Fibroblast of skin of right quadriceps (primary cell): ENCODE measurements around the gene WDFY4.

ENCODE experiments used
- DNase-seq: peaks from one replicate; pipeline ENCODE4 v3.0.0-alpha.2; 2013

Gene WDFY4

GRCh38 chr10:48958598-48959190 is 274.0 kb downstream of the WDFY4 start:
- DNase-seq, result no peak

- no peak for DNase-seq
Measured at GRCh38 chr10:48964038-48964437, 279.4 kb downstream of the WDFY4 start.

GRCh38 chr10:48965460-48965859 is 280.8 kb downstream of the WDFY4 start:
- DNase-seq, result no peak

DNA sequence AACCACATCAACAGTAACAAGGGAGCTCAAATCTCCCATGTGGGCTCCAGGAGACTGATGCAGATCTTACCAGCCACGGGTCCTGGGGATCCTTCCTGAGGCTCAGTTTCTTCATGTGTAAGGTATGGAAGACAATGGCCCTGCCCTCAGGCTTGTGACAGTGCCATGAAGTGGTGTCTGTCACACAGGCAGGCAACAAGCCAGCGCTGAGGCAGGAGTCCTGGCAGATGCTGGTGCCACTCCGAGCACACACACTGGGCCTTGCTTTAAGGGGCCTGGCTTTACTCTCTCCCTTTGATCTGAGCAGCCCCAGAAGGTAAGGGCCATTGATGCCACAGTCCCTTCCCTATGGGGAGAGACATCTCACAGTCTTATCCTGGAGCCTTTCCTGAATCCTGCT is 283.4 kb downstream of the WDFY4 start:
- DNase-seq, result no peak

DNA sequence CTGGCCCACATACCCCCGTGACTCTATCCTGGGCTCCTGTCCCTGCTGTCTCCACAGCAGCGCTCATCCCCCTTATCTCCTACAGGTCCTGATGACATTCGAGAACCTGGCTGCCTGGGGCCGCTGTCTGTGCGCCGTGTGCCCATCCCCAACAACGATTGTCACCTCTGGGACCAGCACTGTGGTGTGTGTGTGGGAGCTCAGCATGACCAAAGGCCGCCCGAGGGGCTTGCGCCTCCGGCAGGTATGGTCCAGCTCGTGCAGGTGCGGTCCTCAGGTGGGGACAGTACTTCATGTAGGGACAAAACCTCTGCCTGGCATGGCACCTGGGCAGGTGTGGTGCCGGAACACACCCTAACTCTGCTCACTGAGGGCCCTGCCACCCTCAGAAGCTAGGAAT is 285.4 kb downstream of the WDFY4 start:
- DNase-seq, result no peak

- DNase-seq, result no peak
Measured at GRCh38 chr10:48970654-48971053, 286.0 kb downstream of the WDFY4 start.

DNA sequence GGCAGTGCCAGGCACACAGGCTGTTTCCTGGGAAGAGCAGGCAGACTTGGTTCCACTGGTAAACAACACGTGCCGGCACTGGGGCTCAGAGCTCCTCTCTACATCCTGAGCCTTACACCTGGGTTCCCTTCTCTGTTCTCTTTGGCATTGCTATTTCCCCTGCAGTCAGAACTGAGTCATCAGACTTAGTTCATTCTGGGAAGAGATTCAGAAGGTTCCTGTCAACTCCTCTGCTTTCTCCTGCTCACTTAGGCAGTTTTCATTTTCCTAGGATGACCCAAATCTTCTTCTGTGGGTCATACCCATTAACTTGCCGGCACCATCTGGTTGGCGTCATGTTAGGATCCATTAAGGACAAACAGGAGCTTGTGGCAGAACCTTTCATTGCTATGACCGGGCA is 288.4 kb downstream of the WDFY4 start:
- no peak for DNase-seq

DNA sequence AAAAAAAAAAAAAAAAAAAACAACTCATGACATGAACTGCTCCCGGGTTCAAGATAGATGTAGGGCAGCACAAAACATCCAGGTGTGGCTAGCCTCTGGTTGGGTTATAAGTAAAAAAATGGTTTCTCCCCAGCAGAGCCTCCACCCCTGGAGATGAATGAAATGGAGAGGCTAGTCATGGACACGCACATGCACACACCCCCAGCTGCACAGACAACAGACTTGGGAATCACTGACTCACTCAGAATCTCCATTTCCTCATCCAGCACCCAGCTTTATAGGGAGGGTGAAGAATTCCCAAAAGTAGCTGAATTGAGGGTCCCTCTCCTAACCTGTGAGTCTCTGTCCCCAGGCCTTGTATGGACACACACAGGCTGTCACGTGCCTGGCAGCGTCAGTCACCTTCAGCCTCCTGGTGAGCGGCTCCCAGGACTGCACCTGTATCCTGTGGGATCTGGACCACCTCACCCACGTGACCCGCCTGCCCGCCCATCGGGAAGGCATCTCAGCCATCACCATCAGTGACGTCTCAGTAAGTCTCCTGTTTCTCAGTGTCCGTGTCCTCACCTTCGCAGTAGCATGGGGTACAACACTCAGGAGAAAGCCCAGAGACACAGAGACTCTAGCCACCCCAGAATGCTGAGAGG is 290.0 kb downstream of the WDFY4 start:
- no peak for DNase-seq

DNA sequence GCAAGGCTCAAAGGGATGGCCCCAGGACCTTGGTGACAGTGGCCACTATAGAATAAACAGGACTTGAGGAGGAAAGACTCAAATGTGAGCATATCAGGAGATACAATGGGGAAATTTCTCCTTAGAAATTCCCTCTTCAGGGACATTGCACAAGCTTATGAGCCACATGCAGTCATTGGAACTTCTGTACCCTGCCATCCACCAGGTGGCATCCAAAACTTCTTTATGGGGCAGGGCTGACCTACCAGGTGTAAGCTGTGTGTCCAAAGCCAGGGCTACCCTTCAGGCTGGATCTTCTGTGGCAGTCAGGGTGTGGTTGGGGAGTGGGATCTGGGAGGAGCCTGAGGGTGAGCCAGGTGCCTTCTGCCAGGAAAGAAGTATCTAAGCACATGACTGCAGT is 291.5 kb downstream of the WDFY4 start:
- peak; percentile 9 for DNase-seq

DNA sequence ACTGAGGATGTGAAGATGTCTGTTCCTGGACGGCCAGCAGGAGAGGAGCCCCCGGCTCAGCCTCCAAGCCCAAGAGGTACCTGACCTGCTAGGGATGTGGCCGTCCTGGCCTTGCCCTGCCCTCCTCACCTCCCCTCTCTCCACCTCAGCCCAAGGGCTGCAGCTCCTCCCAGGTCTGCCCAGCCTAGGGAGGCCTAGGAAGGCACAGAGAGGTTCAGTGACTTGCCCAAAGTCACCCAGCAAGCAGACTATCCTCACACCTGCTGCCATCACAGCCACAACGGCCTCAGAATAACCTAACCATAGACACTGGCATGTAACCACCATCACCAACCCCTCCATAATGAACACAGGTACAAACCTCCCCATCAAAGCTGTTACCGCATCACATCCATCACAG is 293.6 kb downstream of the WDFY4 start:
- no peak for DNase-seq

GRCh38 chr10:48981310-48981907 is 296.7 kb downstream of the WDFY4 start:
- peak; percentile 22 for DNase-seq

DNA sequence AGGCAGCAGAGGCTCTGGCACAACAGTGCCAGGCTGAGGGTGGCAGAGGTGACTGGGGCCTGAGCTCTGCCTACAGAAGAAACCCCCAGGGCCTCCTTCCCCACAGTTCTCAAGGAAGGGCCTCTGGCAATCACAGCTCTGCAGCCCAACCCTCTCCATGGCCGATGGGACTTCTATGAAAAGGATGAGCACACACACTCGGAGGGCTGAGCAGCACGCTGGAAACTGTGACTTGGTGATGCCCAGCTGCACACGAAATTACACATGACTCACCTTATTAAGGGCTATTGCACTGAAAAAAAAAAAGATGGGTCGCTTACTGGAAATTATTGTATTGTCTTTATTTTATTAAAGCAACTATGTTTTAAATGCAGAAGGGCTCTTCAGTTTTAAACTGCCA is 297.9 kb downstream of the WDFY4 start:
- DNase-seq, result no peak

DNA sequence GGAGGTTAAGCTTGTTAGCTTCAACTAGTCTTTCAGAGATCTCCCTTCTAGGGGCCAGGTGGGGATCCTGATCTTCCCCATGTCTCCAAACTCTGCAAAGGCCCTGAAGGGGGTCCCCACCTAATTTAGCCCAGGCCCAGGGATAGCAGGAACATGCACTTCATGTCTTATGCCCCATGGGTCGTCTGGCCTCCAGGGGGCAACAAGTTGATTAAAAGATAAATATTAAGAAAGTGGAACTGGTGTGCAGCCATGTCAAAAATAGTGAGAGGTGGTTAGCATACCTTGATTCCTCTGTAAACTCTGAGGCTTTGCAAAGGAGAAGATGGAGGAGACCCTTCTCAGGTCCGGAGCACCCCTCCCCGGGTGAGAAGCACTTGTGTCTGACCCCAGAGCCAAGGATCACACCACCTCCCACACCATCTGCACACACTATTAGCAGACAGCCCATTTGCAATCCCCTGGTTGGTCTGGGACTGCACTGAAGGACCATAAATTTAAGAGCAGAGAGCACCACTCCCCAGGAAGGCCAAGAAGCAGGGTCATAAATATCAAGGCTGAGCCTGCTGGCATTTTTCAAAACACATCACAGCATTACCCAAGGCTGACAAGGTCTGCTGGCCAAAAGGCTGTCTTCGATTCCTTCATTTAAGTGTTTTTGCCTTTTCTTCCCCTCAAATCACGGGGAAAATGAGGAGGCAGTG is 299.1 kb downstream of the WDFY4 start:
- no peak for DNase-seq

DNA sequence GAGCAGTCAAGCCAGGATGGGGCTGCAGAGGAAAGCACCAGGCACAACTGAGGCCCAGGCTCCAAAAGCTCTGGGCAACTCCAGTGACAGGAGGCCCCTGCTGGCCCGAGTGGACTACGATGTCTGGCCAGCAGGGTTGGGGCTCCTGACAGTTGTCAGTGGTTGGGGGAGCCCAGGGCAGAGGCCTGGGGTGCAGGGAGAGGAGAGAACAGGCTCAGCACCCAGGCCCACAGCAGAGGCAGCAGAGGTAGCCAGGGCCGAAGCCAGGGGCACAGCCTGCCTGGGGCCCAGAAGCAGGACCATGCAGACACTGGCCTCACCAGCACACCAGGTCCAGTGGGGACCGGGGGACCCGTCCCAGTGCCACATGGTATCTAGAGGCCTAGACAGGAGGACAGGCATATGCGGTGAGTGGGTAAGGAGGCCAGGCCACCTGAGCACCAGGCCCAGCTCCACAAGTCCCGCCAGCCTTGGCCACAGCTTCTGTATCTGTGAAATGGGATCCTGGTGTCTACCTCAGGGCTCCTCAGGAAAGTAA is 301.0 kb downstream of the WDFY4 start:
- DNase-seq, result no peak

GRCh38 chr10:48990226-48990625 is 305.6 kb downstream of the WDFY4 start:
- no peak for DNase-seq

DNA sequence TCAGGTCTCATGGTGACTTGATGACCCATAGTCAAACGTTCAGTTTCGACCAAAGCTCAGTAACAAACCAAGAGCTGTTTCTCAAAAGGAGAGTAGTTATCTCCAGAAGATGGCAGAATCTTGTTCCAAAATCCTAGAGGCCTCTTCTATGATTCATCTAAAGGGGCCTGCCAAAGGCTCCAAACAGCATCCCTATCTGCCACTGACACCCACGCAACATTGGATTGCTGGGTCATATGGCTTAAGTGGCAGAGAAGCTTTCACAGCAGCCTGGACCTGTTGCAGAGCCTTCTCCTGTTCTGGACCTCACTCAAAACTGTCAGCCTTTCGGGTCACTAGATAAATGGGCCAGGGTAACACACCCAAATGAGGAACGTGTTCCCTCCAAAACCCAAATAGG is 309.0 kb downstream of the WDFY4 start:
- DNase-seq, result no peak

- DNase-seq, result no peak
Measured at GRCh38 chr10:48996329-48996728, 311.7 kb downstream of the WDFY4 start.

DNA sequence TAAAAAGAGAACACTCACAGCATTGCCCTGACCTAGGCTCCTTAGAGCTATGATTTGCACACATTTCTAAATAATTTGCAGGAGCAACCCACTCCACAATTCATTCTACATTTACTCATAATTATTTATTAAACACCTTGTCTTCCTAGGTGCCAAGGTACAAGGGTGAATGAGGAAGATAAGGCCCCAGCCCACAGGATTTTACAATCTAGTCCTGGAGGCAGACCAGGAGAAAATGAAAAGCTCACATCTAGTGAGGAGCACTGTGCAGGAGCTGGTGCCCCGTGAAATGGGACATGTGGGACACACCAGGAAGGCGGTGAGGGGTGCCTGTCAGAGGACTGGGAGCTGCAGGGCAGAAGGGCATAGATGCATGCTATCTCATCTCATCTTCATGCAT is 314.7 kb downstream of the WDFY4 start:
- no peak for DNase-seq

DNA sequence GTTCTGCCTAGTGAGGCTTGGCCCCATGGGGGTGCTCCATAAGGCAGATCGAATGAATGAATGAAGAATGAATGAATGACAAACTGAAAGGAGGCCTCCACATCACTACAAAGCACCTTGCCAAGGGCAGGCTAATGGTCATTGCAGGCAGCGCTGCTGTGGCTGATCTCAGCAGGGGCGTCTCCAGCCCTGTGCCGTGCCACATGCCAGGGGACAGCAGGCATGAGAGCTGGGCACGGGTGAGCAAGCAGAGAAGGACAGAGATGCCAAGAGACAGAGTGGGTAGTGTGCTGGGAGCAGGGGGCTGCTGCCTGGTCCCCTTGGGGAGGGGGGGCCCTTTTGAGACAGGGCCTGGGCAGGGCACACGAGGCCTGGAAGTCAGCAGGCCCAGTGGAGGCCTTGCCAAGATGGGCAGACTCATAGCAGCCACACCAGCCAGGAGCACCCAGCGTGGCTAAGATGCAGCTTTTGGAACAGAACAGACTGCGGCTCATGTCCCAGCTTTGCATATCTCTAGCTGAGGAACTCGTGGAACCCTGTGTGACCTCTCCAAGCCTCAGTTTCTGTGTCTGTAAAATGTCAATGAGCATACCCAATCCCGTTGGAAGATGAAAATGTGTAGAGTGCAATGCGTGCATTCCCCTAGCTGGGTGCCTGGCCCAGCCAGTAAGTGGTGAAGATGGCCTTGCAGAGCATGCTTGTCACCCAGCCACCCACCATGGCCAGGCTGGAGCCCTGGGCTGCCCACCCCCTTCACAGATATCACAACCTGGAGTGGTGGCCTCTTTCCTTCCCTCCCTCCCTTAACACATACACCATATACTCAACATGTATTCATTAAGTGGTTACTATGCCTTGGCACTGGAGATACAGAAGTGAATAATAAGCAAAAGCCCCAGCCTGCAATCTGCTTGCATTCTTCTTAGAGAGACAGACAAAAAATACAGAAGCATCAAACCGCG is 316.0 kb downstream of the WDFY4 start:
- no peak for DNase-seq

DNA sequence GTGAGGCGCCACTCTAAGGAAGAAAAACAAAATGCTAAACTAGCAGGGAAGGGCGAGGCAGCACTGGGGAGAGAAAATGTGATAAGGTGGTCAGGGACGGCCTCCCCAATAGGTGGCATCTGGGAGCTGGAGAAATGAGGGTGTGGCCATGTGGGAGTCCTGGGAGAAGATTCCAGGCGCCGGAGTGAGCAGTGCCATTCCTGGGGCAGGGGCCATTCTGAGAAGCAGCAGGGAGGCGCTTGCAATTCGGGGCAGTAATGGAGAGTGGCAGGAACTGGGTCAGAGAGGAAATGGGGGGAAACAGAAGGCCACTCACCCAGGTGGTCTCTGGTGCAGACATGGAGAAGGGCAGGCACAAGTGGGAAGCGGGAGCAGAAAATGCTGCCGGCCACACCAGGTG is 316.7 kb downstream of the WDFY4 start:
- DNase-seq, result peak; percentile 5

- DNase-seq, result no peak
Measured at GRCh38 chr10:49001870-49002672, 317.4 kb downstream of the WDFY4 start.

- no peak for DNase-seq
Measured at GRCh38 chr10:49005270-49005669, 320.6 kb downstream of the WDFY4 start.
